IMR-90 (cell line): ENCODE measurements around the gene LRRC4C. TPM values are rescaled to one million over a fixed set of nuclear protein-coding genes. Genes with fewer than 3 reads are reported as not detected.

Source experiments
- ATAC-seq: fragments of 200-7000 bp; cut with Tn5 transposase; 2 replicates; pipeline ENCODE4 v1.9.1; 2020; ENCODE audit warnings: low read depth, mild to moderate bottlenecking, moderate library complexity
- BruUV-seq: library from RNA; stranded (reverse); fragments of 400-500 nt; replicated peaks from 2 replicates; lab custom pipeline; 2021; lab: Mats Ljungman, UMichigan
- CTCF ChIA-PET: fragments of 300-600 bp; formaldehyde crosslinking; extraction: SDS; loops from one replicate; lab custom pipeline; 2021; ENCODE audit warnings: antibody characterized with exemption; lab: Yijun Ruan, JAX
- POLR2A ChIA-PET: fragments of 300-600 bp; sonication (Branson Sonifier 250); formaldehyde crosslinking; loops from one replicate; lab custom pipeline; 2022; ENCODE audit warnings: antibody characterized with exemption; ENCODE audit not compliant: unreplicated experiment; lab: Charles Lee
- DNase-seq: peaks from one replicate; pipeline ENCODE4 v3.0.0; 2013
- H2AFZ ChIP-seq: replicated peaks from 2 replicates; pipeline ENCODE3; 2013; ENCODE audit warnings: low read length, mild to moderate bottlenecking; ENCODE audit not compliant: poor library complexity
- H2AK5ac ChIP-seq: 2 replicates; pipeline ENCODE4 v1.6.1; 2013; ENCODE audit warnings: low read depth, low read length, inconsistent platforms
- H2AK9ac ChIP-seq: replicated peaks from 2 replicates; pipeline ENCODE3; 2013; ENCODE audit warnings: mild to moderate bottlenecking, low read depth, low read length, moderate library complexity; ENCODE audit not compliant: poor library complexity
- H2BK120ac ChIP-seq: 2 replicates; pipeline ENCODE4 v1.6.1; 2013; ENCODE audit warnings: low read depth, low read length, inconsistent platforms
- H2BK15ac ChIP-seq: 3 replicates; pipeline ENCODE4 v1.6.1; 2013; ENCODE audit warnings: low read depth, low read length, inconsistent platforms
- H2BK20ac ChIP-seq: 2 replicates; pipeline ENCODE4 v1.6.1; 2013; ENCODE audit warnings: low read depth, mild to moderate bottlenecking, inconsistent platforms, low read length, moderate library complexity
- H2BK5ac ChIP-seq: 2 replicates; pipeline ENCODE4 v1.6.1; 2013; ENCODE audit warnings: mild to moderate bottlenecking, low read depth, low read length, inconsistent platforms; ENCODE audit not compliant: poor library complexity, severe bottlenecking
- H3K14ac ChIP-seq: replicated peaks from 2 replicates; pipeline ENCODE4 v1.6.1; 2013; ENCODE audit warnings: low read depth, low read length, inconsistent platforms
- H3K18ac ChIP-seq: 2 replicates; pipeline ENCODE4 v1.6.1; 2013; ENCODE audit warnings: low read depth, low read length, control low read depth
- H3K23ac ChIP-seq: 2 replicates; pipeline ENCODE4 v1.6.1; 2013; ENCODE audit warnings: low read depth, low read length, inconsistent platforms
- H3K27ac ChIP-seq: 2 replicates; pipeline ENCODE4 v1.5.1; 2013; ENCODE audit warnings: mild to moderate bottlenecking, control low read depth, low read length; ENCODE audit not compliant: insufficient read depth
- H3K27me3 ChIP-seq: 2 replicates; pipeline ENCODE4 v1.6.1; 2013; ENCODE audit warnings: low read length; ENCODE audit not compliant: control insufficient read depth, insufficient read depth
- H3K36me3 ChIP-seq: 2 replicates; pipeline ENCODE4 v1.6.1; 2013; ENCODE audit warnings: low read length, mixed read lengths; ENCODE audit not compliant: control insufficient read depth, insufficient read depth
- H3K4ac ChIP-seq: 2 replicates; pipeline ENCODE4 v1.6.1; 2013; ENCODE audit warnings: low read depth, low read length, inconsistent platforms
- H3K4me1 ChIP-seq: 2 replicates; pipeline ENCODE4 v1.6.1; 2013; ENCODE audit warnings: low read length, mixed read lengths; ENCODE audit not compliant: control insufficient read depth, insufficient read depth
- H3K4me2 ChIP-seq: 2 replicates; pipeline ENCODE4 v1.6.1; 2013; ENCODE audit warnings: low read depth, mild to moderate bottlenecking, control low read depth, low read length, moderate library complexity
- H3K4me3 ChIP-seq: 2 replicates; pipeline ENCODE4 v1.5.1; 2013; ENCODE audit warnings: low read depth, mild to moderate bottlenecking, control low read depth, low read length, moderate library complexity; ENCODE audit not compliant: insufficient read depth
- H3K56ac ChIP-seq: 2 replicates; pipeline ENCODE4 v1.6.1; 2013; ENCODE audit warnings: low read length, inconsistent platforms; ENCODE audit not compliant: insufficient read depth; ENCODE audit errors: extremely low read depth
- H3K79me1 ChIP-seq, 2 experiments: 2 replicates each; pipeline ENCODE4 v1.6.1; 2013; ENCODE audit warnings: low read length in 2 of 2, inconsistent platforms in 1 of 2, low read depth in 1 of 2
- H3K9ac ChIP-seq: 2 replicates; pipeline ENCODE4 v1.6.1; 2013; ENCODE audit warnings: low read depth, low read length, control low read depth
- H3K9me1 ChIP-seq: 2 replicates; pipeline ENCODE4 v1.6.1; 2013; ENCODE audit warnings: low read length, inconsistent platforms; ENCODE audit not compliant: insufficient read depth
- H3K9me3 ChIP-seq: 2 replicates; pipeline ENCODE4 v1.6.1; 2013; ENCODE audit warnings: low read length; ENCODE audit not compliant: control insufficient read depth, insufficient read depth
- H4K20me1 ChIP-seq: 2 replicates; pipeline ENCODE4 v1.6.1; 2013; ENCODE audit warnings: low read length, inconsistent platforms; ENCODE audit not compliant: insufficient read depth
- H4K5ac ChIP-seq: 2 replicates; pipeline ENCODE4 v1.6.1; 2013; ENCODE audit warnings: mild to moderate bottlenecking, low read depth, low read length, control low read depth
- H4K8ac ChIP-seq, 2 experiments: 2 replicates each; pipeline ENCODE4 v1.6.1; 2013; ENCODE audit warnings: low read depth in 2 of 2, low read length in 2 of 2, control low read depth in 1 of 2, inconsistent platforms in 1 of 2
- H4K91ac ChIP-seq: 2 replicates; pipeline ENCODE4 v1.6.1; 2013; ENCODE audit warnings: low read depth, low read length, inconsistent platforms; ENCODE audit not compliant: insufficient read depth
- MAZ ChIP-seq: IDR thresholded peaks from 2 replicates; pipeline ENCODE4 v1.6.1; 2012; ENCODE audit warnings: low read depth, mild to moderate bottlenecking, low read length, improper control_type of control experiment, moderate library complexity, borderline replicate concordance
- USF2 ChIP-seq: fragments of 150-350 bp; IDR thresholded peaks from 2 replicates; pipeline ENCODE4 v1.6.1; 2017; ENCODE audit warnings: mild to moderate bottlenecking, antibody characterized with exemption, low read length, low read depth
- WGBS, 2 experiments: methylation state at CpG; one replicate each; pipeline versions ENCODE4 v1.1.5 to v1.1.7; 2013; ENCODE audit warnings: missing lambda C conversion rate in 2 of 2; ENCODE audit not compliant: insufficient read length in 1 of 2; ENCODE audit errors: extremely low coverage in 2 of 2; 5-methylcytosine and 5-hydroxymethylcytosine counted together
- dilution Hi-C: fragments of 300-500 bp; cut with HindIII; formaldehyde crosslinking; loops from one replicate; pipeline ENCODE4 v1.14.3; 2018; ENCODE audit warnings: low sequenced_read_pairs; ENCODE audit not compliant: unreplicated experiment
- in situ Hi-C: fragments of 300-500 bp; cut with MboI; formaldehyde crosslinking; loops from 3 replicates; pipeline ENCODE4 v1.14.3; 2019; ENCODE audit warnings: low sequenced_read_pairs, inconsistent platforms, mixed read lengths
- intact Hi-C: fragments of 100-400 bp; cut with micrococcal nuclease; formaldehyde crosslinking; loops from 2 replicates; pipeline ENCODE4 v1.10.0; 2022
- polyA plus RNA-seq, 3 experiments: library from polyadenylated mRNA; depleted of rRNA; stranded (reverse); fragments of >200 nt; gene quantifications; 2 replicates each; pipeline ENCODE4 v1.2.3, GENCODE V29; 2012; ENCODE audit warnings: low replicate concordance in 1 of 3
- total RNA-seq: library from RNA; depleted of rRNA; stranded (reverse); fragments of >200 nt; gene quantifications from 2 replicates; pipeline ENCODE4 v1.2.3, GENCODE V29; 2012
- TF ChIP-seq, protein P1 (sequence below): conservative IDR thresholded peaks from 2 replicates; pipeline ENCODE4 v1.5.1; 2012; ENCODE audit warnings: mild to moderate bottlenecking, low read depth, low read length, improper control_type of control experiment

LRRC4C gene
- total and polyA plus RNA-seq, 2 of the 4 experiments (the other 2 are of a cell fraction): under 0.01 to 0.03 TPM

DNA sequence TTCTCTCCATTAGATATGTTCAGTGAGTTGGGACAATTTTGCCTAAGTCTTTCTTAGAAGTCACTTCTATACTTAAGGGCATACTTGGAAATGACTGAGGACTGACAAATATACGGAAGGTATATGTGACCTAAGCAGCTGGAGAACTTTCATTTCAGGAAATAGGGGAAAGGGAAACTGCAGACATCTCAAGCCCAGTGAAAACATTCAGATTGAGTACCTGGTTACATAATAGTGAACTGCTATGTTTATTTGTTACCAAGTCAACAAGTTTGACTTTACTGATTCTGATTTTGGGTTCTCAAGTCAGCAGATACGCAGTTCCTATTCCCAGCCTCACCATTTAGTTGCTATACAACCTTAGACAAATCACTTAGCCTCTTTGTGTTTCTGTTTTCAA is 1173.9 kb downstream of the LRRC4C start:
- Histone ChIP-seq H3K4ac (no peak overlapping the region), H4K20me1 (no peaks in the 10 kb centered on the region), H2AK9ac (no peak overlapping the region), H2BK15ac (no peak overlapping the region), H2BK5ac (no peak overlapping the region), H3K79me1 (no peaks in the 10 kb centered on the region), H2AK5ac (no peak overlapping the region), H3K27me3 (no peaks in the 10 kb centered on the region), H3K36me3 (no peaks in the 10 kb centered on the region), H3K9ac (no peak overlapping the region), H3K18ac (no peak overlapping the region), H4K5ac (no peak overlapping the region), H4K91ac (no peak overlapping the region), H3K27ac (no peak overlapping the region), H2BK120ac (no peak overlapping the region), H2AFZ (no peak overlapping the region), H3K14ac (no peak overlapping the region), H3K23ac (no peak overlapping the region), H4K8ac (no peak overlapping the region), H3K4me3 (no peak overlapping the region), H3K4me2 (no peak overlapping the region), H3K9me3 (no peaks in the 10 kb centered on the region), H2BK20ac (no peak overlapping the region), H3K4me1 (no peaks in the 10 kb centered on the region), H3K56ac (no peak overlapping the region), H3K9me1 (no peaks in the 10 kb centered on the region)
- TF ChIP-seq MAZ: no peak
- TF ChIP-seq USF2: no peak
- TF ChIP-seq, protein P1, sequence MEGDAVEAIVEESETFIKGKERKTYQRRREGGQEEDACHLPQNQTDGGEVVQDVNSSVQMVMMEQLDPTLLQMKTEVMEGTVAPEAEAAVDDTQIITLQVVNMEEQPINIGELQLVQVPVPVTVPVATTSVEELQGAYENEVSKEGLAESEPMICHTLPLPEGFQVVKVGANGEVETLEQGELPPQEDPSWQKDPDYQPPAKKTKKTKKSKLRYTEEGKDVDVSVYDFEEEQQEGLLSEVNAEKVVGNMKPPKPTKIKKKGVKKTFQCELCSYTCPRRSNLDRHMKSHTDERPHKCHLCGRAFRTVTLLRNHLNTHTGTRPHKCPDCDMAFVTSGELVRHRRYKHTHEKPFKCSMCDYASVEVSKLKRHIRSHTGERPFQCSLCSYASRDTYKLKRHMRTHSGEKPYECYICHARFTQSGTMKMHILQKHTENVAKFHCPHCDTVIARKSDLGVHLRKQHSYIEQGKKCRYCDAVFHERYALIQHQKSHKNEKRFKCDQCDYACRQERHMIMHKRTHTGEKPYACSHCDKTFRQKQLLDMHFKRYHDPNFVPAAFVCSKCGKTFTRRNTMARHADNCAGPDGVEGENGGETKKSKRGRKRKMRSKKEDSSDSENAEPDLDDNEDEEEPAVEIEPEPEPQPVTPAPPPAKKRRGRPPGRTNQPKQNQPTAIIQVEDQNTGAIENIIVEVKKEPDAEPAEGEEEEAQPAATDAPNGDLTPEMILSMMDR: no peak
- DNase-seq: no peak
- dilution Hi-C loops (no loop called here), in situ Hi-C loops (no loop called here), intact Hi-C loops (no loop called here)
- no TSS peak for BruUV-seq
- ATAC-seq: no peak
- ChIA-PET CTCF (no interaction called here), POLR2A (no interaction called here)
- no CpG with 5 or more reads among the region's 2 CpGs for WGBS, 2 experiments
